ENCODE data around the gene TMEM59. TPM values are rescaled to one million over a fixed set of nuclear protein-coding genes. Genes with fewer than 3 reads are reported as not detected.
A peak's percentile ranks its signal among the peaks of the same experiment; 100 is the strongest.

TMEM59 gene
- total RNA-seq, 1 experiment from 2014 or later = 121 TPM

DNA sequence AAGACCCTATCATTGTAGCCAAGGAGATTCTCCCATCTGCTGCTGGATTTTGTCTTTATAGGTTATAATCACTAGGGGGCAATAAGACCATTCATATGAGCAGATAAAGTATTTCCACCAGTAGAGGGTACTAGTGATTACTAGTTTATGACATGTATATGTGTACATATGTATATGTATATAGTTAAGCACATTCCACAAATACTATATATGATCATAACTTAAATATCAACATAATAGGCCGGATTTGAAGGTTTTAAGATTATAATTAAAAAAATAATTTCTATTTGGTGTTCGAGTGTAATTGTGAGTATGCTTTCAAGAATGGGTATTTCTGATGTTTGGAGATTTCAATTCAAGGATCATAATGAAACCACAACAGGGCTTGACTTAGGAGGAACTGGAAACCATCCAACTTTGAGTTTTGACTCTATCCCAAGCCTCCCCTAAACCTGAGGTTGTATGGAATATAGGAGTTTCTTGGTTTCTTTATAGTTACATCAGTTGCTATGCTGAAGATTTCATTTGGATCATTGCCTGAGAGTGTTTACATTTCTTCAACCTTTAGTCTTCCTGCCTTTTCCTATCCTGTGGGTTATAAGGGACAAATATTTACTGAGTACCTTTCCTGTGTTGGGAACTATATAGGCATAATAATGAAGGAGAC lies 17.3 kb upstream of the TMEM59 start:
- TF ChIP-seq RAD21 (IDR thresholded peaks at IDR 0.05; ENCODE audit: low read depth) = peak; percentile 91
- no peak for TF ChIP-seq ELF1 (IDR thresholded peaks at IDR 0.05; ENCODE audit: borderline replicate concordance, low read depth)
- 0 out of 2 replicates have a peak, but pooled peaks have one; percentile 28 for TF ChIP-seq CBX3 (IDR thresholded peaks at IDR 0.05; ENCODE audit: low read depth)
- TF ChIP-seq POLR2A (IDR thresholded peaks at IDR 0.05; ENCODE audit: borderline replicate concordance, extremely low read depth, insufficient read depth, insufficient read length) = no peak
- TF ChIP-seq, protein P1, sequence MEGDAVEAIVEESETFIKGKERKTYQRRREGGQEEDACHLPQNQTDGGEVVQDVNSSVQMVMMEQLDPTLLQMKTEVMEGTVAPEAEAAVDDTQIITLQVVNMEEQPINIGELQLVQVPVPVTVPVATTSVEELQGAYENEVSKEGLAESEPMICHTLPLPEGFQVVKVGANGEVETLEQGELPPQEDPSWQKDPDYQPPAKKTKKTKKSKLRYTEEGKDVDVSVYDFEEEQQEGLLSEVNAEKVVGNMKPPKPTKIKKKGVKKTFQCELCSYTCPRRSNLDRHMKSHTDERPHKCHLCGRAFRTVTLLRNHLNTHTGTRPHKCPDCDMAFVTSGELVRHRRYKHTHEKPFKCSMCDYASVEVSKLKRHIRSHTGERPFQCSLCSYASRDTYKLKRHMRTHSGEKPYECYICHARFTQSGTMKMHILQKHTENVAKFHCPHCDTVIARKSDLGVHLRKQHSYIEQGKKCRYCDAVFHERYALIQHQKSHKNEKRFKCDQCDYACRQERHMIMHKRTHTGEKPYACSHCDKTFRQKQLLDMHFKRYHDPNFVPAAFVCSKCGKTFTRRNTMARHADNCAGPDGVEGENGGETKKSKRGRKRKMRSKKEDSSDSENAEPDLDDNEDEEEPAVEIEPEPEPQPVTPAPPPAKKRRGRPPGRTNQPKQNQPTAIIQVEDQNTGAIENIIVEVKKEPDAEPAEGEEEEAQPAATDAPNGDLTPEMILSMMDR (IDR thresholded peaks at IDR 0.05 in 2 of 3, conservative IDR thresholded peaks at IDR 0.05 in 1 of 3; ENCODE audit: borderline replicate concordance in 1 of 3, insufficient read depth in 1 of 3, low read depth in 2 of 3, low read length in 2 of 3) = peak; percentile 76 to 100 (median 92)
- no peaks in the 10 kb centered on the region for H4K20me1 ChIP-seq (ENCODE audit: insufficient read depth)
- H3K27me3 ChIP-seq (ENCODE audit: insufficient read depth, low read length) = no peaks in the 10 kb centered on the region
- intact Hi-C loops (cut with micrococcal nuclease) = loop anchor here (1.0 to 5.0 kb wide), 3 partner anchors 337 to 740 kb away; partner anchors contain the start of gene SSBP3
- H3K4me3 ChIP-seq (replicated peaks in 1 of 2; ENCODE audit: low read depth in 1 of 2, low read length in 2 of 2) = no peak overlapping the region
- no peaks in the 10 kb centered on the region for H3K9me3 ChIP-seq (ENCODE audit: control insufficient read depth in 1 of 2, insufficient read depth in 1 of 2, low read depth in 1 of 2, low read length in 2 of 2)
- H3K36me3 ChIP-seq (ENCODE audit: control insufficient read depth in 1 of 2, insufficient read depth in 2 of 2, low read length in 2 of 2) = no peaks in the 10 kb centered on the region
- no TSS peak for BruUV-seq (replicated peaks)
- CTCF ChIA-PET = no interaction called here
- POLR2A ChIA-PET = no interaction called here
- DNase-seq (ENCODE audit: low read depth, low spot score) = peak; percentile 43
- H3K4me2 ChIP-seq (ENCODE audit: low read length) = no peak overlapping the region
- peak; percentile 95 for ATAC-seq
- RAD21 ChIA-PET (ENCODE audit: low non-redundant PET in 1 of 2, low total read pairs in 2 of 2, uncharacterized antibody in 2 of 2, unreplicated experiment in 2 of 2) = no interaction called here
- H3K9me2 ChIP-seq (ENCODE audit: insufficient read depth) = no peaks in the 10 kb centered on the region
- H3K27ac ChIP-seq (ENCODE audit: low read depth, low read length) = no peak overlapping the region
- no peak overlapping the region for H2AFZ ChIP-seq (ENCODE audit: low read depth, low read length, poor library complexity, severe bottlenecking)
- H3K9ac ChIP-seq (ENCODE audit: low read length) = no peak overlapping the region
- H3K79me2 ChIP-seq (ENCODE audit: insufficient read depth, low read length) = no peaks in the 10 kb centered on the region
- H3K4me1 ChIP-seq (ENCODE audit: control insufficient read depth in 1 of 2, insufficient read depth in 2 of 2, low read length in 2 of 2) = peaks cover 0 to 4% of the 10 kb centered on the region in 2 experiments; a peak in 1 of 4 replicates

DNA sequence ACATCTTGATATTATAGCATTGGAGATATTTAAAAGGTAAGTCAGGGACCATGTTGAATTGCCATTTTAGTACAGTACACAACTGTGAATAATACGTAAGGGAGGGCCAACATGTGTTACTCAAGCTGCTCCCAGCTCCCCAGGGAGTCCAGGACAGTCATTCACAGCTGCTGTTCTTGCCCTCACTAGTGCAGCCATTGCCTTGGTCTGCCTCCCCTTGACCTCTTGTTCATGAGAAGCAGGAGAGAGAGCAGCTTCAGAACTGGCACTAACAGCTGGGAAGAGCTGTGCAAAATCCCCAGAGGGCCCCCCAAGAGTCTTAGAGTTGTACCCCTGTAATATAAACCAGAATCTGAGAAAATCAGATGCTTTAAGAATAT lies 16.8 kb upstream of the TMEM59 start:
- Histone ChIP-seq H4K20me1 (ENCODE audit: insufficient read depth) (no peaks in the 10 kb centered on the region), H3K9me3 (ENCODE audit: control insufficient read depth in 1 of 2, insufficient read depth in 1 of 2, low read depth in 1 of 2, low read length in 2 of 2) (no peaks in the 10 kb centered on the region), H3K4me3 (replicated peaks in 1 of 2; ENCODE audit: low read depth in 1 of 2, low read length in 2 of 2) (no peak overlapping the region), H3K27me3 (ENCODE audit: insufficient read depth, low read length) (no peaks in the 10 kb centered on the region), H3K36me3 (ENCODE audit: control insufficient read depth in 1 of 2, insufficient read depth in 2 of 2, low read length in 2 of 2) (no peaks in the 10 kb centered on the region), H3K27ac (ENCODE audit: low read depth, low read length) (no peak overlapping the region), H3K79me2 (ENCODE audit: insufficient read depth, low read length) (no peaks in the 10 kb centered on the region), H3K4me1 (ENCODE audit: control insufficient read depth in 1 of 2, insufficient read depth in 2 of 2, low read length in 2 of 2) (peaks cover 0 to 4% of the 10 kb centered on the region in 2 experiments; a peak in 1 of 4 replicates), H3K4me2 (ENCODE audit: low read length) (no peak overlapping the region), H3K9ac (ENCODE audit: low read length) (no peak overlapping the region), H3K9me2 (ENCODE audit: insufficient read depth) (no peaks in the 10 kb centered on the region), H2AFZ (ENCODE audit: low read depth, low read length, poor library complexity, severe bottlenecking) (no peak overlapping the region)
- ATAC-seq (peak; percentile 76), DNase-seq (ENCODE audit: low read depth, low spot score) (no peak)
- ChIA-PET RAD21 (ENCODE audit: low non-redundant PET in 1 of 2, low total read pairs in 2 of 2, uncharacterized antibody in 2 of 2, unreplicated experiment in 2 of 2) (no interaction called here), POLR2A (no interaction called here), CTCF (no interaction called here)
- BruUV-seq (replicated peaks) = no TSS peak
- intact Hi-C loops (cut with micrococcal nuclease) = loop anchor here (1.0 to 5.0 kb wide), 3 partner anchors 338 to 741 kb away; partner anchors contain the start of gene SSBP3
- no peak for TF ChIP-seq ZNF274 (IDR thresholded peaks at IDR 0.05; ENCODE audit: low read depth, low read length)
- no peak for TF ChIP-seq ZFX (IDR thresholded peaks at IDR 0.05)
- no peak for TF ChIP-seq EGR1 (IDR thresholded peaks at IDR 0.05; ENCODE audit: low read depth)
- no peak for TF ChIP-seq YY1 (IDR thresholded peaks at IDR 0.05; ENCODE audit: extremely low read depth, insufficient replicate concordance, low read depth, low read length)
- no peak for TF ChIP-seq POLR2AphosphoS5 (IDR thresholded peaks at IDR 0.05; ENCODE audit: low read depth, low read length)
- no peak for TF ChIP-seq RAD21 (IDR thresholded peaks at IDR 0.05; ENCODE audit: low read depth)
- TF ChIP-seq, protein P2, sequence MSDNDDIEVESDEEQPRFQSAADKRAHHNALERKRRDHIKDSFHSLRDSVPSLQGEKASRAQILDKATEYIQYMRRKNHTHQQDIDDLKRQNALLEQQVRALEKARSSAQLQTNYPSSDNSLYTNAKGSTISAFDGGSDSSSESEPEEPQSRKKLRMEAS (IDR thresholded peaks at IDR 0.05) = no peak
- TF ChIP-seq SP1 (IDR thresholded peaks at IDR 0.05; ENCODE audit: low read depth) = no peak
- TF ChIP-seq TCF7L2 (IDR thresholded peaks at IDR 0.05; ENCODE audit: borderline replicate concordance, extremely low read depth, insufficient read depth, insufficient read length) = no peak
- no peak for TF ChIP-seq SRF (IDR thresholded peaks at IDR 0.05; ENCODE audit: low read depth)
- TF ChIP-seq, protein P3, sequence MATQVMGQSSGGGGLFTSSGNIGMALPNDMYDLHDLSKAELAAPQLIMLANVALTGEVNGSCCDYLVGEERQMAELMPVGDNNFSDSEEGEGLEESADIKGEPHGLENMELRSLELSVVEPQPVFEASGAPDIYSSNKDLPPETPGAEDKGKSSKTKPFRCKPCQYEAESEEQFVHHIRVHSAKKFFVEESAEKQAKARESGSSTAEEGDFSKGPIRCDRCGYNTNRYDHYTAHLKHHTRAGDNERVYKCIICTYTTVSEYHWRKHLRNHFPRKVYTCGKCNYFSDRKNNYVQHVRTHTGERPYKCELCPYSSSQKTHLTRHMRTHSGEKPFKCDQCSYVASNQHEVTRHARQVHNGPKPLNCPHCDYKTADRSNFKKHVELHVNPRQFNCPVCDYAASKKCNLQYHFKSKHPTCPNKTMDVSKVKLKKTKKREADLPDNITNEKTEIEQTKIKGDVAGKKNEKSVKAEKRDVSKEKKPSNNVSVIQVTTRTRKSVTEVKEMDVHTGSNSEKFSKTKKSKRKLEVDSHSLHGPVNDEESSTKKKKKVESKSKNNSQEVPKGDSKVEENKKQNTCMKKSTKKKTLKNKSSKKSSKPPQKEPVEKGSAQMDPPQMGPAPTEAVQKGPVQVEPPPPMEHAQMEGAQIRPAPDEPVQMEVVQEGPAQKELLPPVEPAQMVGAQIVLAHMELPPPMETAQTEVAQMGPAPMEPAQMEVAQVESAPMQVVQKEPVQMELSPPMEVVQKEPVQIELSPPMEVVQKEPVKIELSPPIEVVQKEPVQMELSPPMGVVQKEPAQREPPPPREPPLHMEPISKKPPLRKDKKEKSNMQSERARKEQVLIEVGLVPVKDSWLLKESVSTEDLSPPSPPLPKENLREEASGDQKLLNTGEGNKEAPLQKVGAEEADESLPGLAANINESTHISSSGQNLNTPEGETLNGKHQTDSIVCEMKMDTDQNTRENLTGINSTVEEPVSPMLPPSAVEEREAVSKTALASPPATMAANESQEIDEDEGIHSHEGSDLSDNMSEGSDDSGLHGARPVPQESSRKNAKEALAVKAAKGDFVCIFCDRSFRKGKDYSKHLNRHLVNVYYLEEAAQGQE (IDR thresholded peaks at IDR 0.05; ENCODE audit: low read depth) = no peak
